Activated T-cell treated with anti-CD3 and anti-CD28 coated beads for 4 hours (primary cell): ENCODE results near the gene DHRS1.
"Not testable (repeated sequence)": the region's sequence is repeated elsewhere in the genome, so short reads cannot be mapped to it uniquely, and the experiment has no call there.

Source experiments
- DNase-seq: peaks from one replicate; pipeline ENCODE4 v3.0.0-alpha.2; 2020

DHRS1 gene

DNA sequence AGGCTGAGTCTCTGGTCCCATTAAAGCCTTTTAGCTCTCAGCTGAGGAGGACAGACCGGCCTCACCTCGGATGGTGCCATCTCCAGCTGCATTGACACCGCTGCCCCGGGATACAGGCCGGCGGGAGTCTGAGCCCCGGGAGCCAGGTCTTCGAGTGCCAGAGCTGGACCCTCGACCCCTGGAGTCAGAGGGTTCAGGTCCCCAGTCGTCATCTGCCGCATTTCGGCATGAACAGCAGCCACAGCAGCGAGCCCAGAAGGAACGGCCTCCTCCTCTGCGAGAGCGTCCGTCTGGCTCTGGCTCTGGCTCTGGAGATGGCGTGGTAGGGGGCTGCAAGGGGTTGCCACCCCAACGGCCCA lies 37.6 kb downstream of the DHRS1 start:
- no peak for DNase-seq

DNA sequence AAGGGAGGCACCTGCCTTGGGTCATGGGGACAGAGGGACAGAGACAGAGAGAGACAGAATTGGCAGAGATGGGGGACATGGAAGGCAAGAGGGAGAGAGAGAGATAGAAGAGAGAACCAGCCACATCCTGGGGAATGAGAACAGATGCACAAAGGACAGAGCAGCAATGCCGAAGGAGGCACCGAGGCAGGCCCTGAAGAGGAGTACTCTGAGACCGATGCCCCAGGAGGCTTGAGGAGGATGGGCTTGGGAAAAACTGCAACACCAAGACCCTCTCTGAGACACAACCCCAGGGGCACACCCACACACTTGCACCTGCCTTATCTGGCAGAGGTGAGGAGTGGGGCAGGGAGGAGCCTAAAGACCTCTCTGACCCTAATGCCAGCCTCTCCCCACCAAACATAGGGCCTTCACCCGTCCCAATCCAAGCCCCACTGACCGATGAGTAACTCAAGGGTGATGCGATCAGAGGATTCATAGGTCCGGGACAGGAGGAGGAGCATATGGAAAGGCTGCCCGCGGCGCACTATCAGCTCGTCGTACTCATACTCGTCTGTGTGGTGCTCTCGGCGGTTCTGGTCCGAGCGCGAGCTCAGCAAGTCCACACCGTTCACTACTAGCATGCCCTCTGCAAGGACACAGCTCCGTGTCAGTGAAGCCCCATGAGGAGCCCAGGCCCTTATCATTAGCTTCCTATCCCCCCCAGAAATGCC lies 38.2 kb downstream of the DHRS1 start:
- DNase-seq = no peak

DNA sequence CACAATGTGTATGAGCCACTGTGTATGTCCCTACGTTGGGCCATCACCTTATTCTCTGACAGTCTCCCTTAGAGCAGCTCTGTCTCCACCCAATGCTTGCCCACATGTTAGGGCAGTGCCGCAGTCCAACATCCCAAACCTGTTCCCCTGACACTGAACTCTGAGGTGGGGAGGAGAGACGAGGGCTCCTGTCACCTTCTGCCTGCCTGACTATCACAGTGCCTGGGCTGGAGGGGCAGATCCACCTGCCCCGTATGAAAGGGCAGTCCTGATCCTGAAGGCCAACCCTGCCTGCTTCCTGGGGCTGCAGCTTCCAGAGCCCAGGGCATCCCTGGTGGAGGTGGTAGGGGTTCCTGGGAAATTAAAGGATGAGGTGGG lies 38.8 kb downstream of the DHRS1 start:
- no peak for DNase-seq

DNA sequence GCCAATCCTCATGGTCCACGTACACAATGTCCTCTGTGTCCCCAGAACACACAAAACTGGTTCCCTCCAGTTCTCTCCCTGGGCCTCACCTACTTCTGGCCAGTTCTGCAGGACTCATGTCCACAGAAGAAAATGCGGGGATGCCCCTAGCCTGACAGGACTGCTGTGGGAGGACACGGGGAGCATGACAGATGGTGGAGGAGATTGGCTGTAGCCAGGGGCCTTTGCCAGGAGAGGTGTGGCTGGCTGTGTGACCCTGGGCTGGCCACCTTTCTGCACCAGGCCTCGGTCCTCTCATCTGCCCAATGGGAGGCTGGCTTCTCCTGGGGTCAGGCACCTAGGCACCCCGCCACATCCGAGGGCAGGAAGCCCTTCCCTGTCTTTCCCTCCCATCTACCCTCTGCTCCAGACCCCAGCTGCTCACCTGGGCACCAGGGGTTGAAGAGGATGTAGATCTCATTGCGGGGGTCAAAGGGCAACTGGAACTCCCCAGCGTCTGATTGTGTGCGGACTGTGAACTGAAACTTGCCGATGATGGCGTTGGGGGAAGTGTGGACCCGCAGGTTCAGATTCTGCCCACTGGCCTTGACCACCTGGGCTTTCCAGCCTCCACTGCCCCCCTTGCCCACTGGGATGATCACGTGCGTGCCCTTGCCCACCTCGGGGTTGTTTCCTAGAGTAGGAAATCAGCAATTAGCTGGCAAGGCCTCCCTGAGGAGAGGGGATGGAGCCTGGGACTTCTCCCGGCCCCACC lies 39.4 kb downstream of the DHRS1 start:
- DNase-seq = no peak

- DNase-seq = no peak
Measured at GRCh38 chr14:24259282-24260025, 40.1 kb downstream of the DHRS1 start.

- no peak for DNase-seq
Measured at GRCh38 chr14:24258548-24259265, 40.9 kb downstream of the DHRS1 start.

DNA sequence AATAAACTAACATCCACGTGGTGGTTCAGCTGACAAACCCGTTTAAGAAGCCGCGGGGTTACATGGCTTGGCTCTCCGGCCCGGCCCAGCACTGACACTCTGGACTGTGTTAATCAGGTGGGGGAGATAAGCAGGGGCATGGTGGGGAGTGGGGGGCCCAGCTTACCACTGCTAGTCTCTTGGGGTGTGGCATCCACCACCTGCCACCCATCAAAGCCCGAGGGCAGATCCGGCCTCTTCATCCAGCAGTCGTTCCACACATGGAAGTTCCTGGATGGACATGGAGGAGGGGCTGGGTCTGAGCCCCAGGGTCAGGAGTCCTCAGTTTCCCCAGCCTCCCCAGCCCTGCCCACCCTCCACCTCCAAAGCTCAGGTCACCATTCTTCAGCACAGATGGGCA lies 41.5 kb downstream of the DHRS1 start:
- no peak for DNase-seq

DNA sequence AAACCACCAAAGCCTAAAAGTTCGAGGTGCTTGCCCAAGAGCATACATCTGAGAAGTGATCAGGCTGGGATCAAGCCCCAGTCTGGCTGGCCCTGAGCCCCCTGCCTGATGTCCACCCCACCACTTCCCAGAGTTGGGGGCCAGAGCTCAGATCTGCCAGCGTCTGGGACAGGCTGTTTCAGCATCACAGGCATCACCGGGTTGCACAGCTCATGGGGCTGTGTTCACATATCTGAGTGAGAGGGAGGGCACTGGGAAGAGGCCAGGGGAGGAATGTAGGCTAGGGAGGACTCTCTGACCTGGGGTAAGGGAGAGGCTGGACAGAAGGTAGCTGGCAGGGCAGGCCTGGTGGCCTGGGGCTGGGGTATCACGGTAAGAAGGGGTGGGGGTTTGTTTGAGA lies 42.6 kb downstream of the DHRS1 start:
- no peak for DNase-seq

GRCh38 chr14:24255931-24256711 lies 43.5 kb downstream of the DHRS1 start:
- DNase-seq = no peak

- DNase-seq = no peak
Measured at GRCh38 chr14:24255438-24255837, 44.1 kb downstream of the DHRS1 start.

DNA sequence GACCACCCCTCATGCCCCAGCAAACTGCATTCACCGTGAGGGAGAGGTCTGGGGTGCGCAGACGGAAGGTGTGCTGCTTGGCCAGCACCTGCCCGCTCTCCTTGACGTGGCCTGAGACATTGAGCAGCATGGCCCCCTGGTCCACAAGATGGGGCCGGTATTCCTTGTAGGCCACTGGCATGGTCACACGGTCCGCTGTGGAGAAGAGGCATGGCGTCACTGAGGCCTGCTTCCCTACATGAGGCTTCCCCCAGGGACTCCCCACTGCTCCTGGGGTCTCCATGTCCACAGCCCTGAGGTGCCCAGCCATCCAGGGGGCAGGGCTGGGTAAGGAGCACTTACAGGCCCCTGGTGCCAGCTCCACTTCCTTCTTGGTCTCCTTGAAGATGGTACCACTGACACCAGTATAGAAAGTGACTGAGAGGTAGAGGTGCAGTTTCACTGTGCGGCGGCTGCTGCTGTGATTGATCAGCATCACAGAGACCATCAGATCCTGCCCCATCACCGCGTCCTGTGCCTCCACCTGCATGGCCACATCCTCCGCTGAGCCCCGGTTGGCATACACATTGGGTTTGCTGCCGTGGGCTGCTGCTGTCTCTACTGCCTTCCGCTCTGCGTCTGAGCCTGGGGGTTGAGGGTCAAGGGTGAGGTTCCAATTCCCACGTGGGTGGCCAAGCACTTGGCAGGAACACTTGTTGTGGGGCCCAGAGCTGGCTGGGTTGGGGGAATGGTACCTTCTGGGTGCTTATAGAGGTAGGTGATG lies 44.8 kb downstream of the DHRS1 start:
- DNase-seq = no peak

DNA sequence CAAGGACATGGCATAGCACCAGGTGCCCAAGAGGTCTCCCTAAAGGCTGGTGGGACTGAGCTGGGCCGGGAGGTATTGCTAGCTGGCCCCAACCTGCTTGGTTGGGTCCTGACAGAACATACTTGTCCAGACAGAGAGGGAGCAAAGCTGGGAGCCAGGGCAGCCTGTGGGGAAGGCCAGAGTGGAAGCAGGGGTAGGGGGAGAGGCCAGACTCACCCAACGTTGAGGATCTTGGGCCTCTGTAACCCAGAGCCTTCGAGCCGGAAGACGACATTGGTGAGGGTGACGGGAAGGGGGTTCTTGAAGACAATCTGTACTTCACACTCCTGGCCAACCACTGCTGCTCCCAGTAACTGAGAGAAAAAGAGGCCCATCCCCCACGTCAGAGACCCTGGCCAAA lies 45.6 kb downstream of the DHRS1 start:
- no peak for DNase-seq

GRCh38 chr14:24252289-24253124 lies 47.1 kb downstream of the DHRS1 start:
- no peak for DNase-seq

GRCh38 chr14:24251880-24252288 lies 47.7 kb downstream of the DHRS1 start:
- no peak for DNase-seq

- DNase-seq = no peak
Measured at GRCh38 chr14:24250354-24250753, 49.2 kb downstream of the DHRS1 start.

DNA sequence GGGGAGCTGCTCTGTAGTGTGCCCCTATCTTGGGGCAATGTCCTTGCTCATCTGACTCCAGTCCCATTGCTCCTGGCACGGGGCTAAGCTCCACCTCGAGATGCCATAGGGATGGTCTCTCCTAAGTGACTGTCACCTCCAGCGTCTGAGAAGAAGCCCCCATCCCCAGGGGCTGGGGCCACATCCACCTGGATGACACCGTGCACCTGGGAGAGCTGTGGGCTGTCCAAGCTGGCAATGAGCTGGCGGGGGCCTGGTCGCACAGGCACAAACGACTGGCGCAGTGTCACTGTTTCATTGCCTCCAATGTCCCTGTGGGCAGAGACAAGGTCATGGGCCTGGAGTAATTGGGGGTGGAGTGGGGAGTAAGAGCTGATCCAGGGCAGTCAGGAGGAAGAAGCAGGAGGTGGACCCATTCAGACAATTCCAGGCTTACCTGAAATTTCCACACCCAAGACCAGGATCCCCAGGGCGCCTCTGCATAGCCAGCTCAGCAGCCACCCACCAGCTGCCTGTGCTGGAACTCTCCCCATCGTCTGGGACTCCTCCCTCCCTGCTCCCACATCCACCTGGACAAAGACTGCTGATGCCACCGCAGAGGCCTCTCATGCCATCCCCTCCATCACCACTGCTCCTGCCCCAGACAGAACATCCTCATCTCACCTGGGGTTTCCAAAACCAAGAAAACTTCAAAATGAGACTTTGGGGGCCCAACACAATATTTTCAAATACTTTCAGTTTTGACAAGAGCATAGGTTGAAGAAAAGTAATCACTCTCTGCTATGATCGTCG lies 50.2 kb downstream of the DHRS1 start:
- DNase-seq = no peak

GRCh38 chr14:24247422-24247821 lies 52.2 kb downstream of the DHRS1 start:
- DNase-seq = no peak

- no peak for DNase-seq
Measured at GRCh38 chr14:24246765-24247212, 52.8 kb downstream of the DHRS1 start.

DNA sequence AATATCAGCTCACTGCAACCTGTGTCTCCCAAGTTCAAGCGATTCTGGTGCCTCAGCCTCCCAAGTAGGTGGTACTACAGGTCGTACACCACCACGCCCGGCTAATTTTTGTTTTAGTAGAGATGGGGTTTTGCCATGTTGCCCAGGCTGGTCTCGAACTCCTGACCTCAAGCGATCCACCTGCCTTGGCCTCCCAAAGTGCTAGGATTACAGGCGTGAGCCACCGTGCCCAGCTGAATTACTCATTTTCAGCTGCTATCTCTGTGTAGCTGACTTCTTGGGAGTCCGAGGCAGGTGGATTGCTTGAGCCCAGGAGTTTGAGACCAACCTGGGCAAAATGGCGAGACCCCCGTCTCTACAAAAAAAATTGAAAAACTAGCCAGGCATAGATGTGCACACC lies 54.2 kb downstream of the DHRS1 start:
- DNase-seq = not testable (repeated sequence)

- DNase-seq = no peak
Measured at GRCh38 chr14:24243336-24243836, 56.2 kb downstream of the DHRS1 start.
